ENCODE data around the gene BRI3. TPM values are rescaled to one million over a fixed set of nuclear protein-coding genes. Genes with fewer than 3 reads are reported as not detected.

Gene BRI3
- 9.6 and 14.4 TPM in 2 replicates for total RNA-seq (2014; rRNA removed; shearing (Covaris generic))

GRCh38 chr7:98280791-98281756 lies at the start of gene BRI3:
Gene BRI3, plus strand, starts transcription at chr7:98281686. Its CDS starts 110 bp downstream, at chr7:98281796.
- peak; percentile 91 for DNase-seq (ENCODE audit: low read depth)

DNA sequence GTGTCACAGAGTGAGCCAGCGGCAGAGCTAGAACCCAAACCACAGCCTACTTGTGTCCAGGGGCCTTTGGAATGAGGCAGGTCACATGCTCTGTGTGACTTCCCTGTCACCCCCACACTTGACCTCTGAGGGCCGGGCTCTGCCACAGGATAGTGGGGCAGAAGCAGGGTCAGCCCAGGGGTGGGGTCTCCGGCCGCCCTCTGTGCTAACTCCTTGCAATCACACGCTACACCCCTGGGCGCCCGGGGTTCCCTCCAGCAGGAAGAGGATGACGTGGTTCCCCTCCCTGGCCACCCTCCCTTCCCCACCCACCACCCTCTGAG lies 49.3 kb upstream of the BRI3 start:
- DNase-seq (ENCODE audit: low read depth) = no peak

GRCh38 chr7:98232799-98233198 lies 48.7 kb upstream of the BRI3 start:
- DNase-seq (ENCODE audit: low read depth) = no peak

DNA sequence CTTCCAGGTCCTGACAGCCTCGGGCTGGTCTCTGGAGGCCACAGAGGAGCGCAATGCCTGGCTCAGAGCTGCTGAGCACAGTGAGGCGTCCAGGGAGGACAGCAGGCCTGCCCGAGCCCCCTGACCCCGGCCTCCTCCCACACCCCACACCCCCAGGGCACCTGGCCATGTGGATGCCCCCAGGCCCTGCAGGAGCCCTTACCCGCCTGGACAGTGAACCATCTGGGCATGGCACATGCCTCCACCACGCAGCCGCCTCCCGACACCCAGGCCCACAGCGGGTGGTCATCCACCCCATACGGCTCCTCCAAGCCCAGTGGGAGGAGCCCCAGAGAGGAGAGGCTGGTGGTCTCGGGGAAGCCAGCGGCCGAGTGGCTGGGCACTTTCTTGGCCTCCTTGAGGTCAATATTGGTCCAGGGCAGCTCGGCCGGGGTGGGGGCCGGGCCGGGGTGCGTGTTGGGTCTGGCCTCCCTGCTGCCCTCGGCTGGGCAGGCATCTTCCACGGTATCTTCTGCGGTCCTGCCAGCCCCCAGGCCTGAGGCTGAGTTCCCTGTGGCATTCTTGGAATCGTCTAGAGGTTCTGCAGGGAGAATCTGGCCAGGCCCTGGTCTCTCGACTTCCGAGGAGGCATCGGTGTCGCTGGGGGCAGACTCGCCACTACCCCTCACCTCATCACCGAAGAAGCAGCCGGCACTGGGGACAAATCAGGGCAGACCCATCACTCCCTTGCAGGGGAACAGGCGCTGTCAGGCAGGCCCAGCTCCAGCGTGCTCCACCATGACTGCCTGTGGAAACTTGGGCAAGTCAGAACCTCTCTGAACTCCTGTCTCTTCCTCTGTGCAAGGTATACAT lies 48.0 kb upstream of the BRI3 start:
- DNase-seq (ENCODE audit: low read depth) = no peak

GRCh38 chr7:98234429-98235147 lies 46.9 kb upstream of the BRI3 start:
- no peak for DNase-seq (ENCODE audit: low read depth)

- no peak for DNase-seq (ENCODE audit: low read depth)
Observed at GRCh38 chr7:98235901-98236300, 45.6 kb upstream of the BRI3 start.

- DNase-seq (ENCODE audit: low read depth) = no peak
Observed at GRCh38 chr7:98236355-98237185, 44.9 kb upstream of the BRI3 start.

DNA sequence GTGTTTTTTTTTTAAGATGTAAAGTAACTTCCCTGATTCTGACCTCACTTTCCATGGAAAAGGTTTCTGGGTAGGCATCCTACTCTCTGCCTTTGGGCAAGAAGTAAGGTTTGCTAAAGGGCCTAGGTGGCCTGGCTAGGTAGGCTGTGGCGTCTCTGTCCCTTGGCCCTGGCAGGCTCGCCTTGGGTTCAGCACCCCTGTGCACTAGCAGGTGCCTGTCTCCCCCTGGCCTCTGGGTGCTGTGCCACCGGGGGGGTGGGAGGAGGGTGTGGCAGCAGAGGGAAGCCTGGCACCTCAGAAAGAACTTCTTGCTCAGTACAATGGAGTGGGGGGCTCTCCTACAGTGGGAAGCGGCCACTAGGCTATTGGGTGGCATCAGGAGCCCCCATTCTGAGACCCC lies 43.4 kb upstream of the BRI3 start:
- DNase-seq (ENCODE audit: low read depth) = no peak

- DNase-seq (ENCODE audit: low read depth) = peak; percentile 48
Observed at GRCh38 chr7:98238976-98239375, 42.5 kb upstream of the BRI3 start.

- peak; percentile 32 for DNase-seq (ENCODE audit: low read depth)
Observed at GRCh38 chr7:98240961-98241673, 40.4 kb upstream of the BRI3 start.

- no peak for DNase-seq (ENCODE audit: low read depth)
Observed at GRCh38 chr7:98241674-98242241, 39.7 kb upstream of the BRI3 start.

DNA sequence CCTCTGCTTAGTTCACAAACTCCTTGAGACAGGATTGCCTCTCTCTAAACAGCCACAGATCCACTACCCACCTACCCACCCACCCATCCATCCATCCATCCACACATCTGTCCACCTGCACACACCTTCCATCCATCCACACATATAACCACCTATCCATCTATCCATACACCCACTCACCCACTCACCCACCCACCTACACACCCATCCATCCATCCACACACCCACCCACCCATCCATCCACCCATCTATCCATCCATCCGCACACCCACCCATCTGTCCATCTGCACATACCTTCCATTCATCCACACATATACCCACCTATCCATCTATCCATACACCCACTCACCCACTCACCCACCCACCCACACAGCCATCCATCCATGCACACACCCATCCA lies 39.1 kb upstream of the BRI3 start:
- no peak for DNase-seq (ENCODE audit: low read depth)

DNA sequence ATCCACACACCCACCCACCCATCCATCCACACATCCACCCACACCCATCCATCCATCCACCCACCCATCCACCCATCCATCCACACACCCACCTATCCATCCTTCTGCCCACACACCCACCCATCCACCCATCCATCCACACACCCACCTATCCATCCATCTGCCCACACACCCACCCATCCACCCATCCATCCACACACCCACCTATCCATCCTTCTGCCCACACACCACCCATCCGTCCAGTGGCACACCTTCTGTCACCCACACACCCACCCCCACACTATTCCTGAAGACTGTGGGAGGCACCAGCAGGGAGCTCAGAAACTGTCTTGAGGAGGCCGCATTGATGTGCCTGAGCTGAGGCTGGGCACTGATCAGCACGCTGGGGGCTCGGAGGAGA lies 38.6 kb upstream of the BRI3 start:
- no peak for DNase-seq (ENCODE audit: low read depth)

GRCh38 chr7:98244871-98245270 lies 36.6 kb upstream of the BRI3 start:
- DNase-seq (ENCODE audit: low read depth) = no peak

- no peak for DNase-seq (ENCODE audit: low read depth)
Observed at GRCh38 chr7:98248156-98248555, 33.3 kb upstream of the BRI3 start.

- no peak for DNase-seq (ENCODE audit: low read depth)
Observed at GRCh38 chr7:98249106-98249505, 32.4 kb upstream of the BRI3 start.

DNA sequence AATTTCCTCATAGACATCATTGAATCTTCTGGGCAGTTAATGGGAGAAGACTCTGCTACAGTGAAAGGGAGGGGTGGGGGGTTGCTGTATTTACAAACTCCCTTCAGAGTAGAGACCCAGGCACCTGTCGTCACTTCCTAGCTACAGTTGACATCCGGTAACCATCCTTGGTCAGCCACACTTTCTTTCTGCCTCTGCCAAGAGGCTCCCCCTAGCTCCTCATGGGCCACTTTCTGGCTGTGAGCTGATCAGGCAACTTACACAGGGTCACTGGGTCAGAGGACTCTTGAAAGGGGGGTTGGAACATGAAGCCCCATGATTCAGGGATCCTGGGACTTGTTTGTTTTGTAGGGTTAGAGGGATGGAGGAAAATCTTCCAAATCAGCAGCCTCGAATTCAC lies 30.7 kb upstream of the BRI3 start:
- no peak for DNase-seq (ENCODE audit: low read depth)

DNA sequence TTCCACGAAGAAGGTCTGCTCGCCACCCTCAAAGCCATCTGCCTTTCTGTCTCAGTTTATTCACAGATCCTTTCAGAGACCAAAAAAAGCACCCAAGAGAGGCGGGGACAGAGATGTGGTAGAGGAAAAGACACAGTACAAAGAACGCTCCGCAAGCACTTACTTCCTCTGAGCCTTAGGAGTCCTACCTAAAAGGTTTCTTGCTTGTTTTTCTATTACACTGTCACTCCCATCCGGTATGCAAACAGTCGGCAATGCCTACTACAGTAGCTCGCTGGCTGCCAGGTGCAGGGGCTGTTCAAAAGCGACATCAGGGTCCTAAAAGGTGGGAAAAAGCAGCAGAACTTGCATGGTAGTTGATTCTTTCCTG lies 30.3 kb upstream of the BRI3 start:
- DNase-seq (ENCODE audit: low read depth) = no peak

- DNase-seq (ENCODE audit: low read depth) = peak; percentile 95
Observed at GRCh38 chr7:98251601-98252424, 29.7 kb upstream of the BRI3 start, which contains the start of gene TECPR1. Gene TECPR1, minus strand, starts transcription at chr7:98252232. Its CDS starts 6,086 bp downstream, at chr7:98246146.

All from Daoy (cell line).